ENCODE measurements around the gene CDK6. TPM values are rescaled to one million over a fixed set of nuclear protein-coding genes. Genes with fewer than 3 reads are reported as not detected.

The CDK6 gene
- total RNA-seq, 1 experiment from 2014 or later = 41.4 TPM

GRCh38 chr7:92798517-92799249, 37.7 kb downstream of the CDK6 start:
- no peak overlapping the region for H3K4me2 ChIP-seq (ENCODE audit: low read length)

GRCh38 chr7:92797693-92798092, 38.7 kb downstream of the CDK6 start:
- no peaks in the 10 kb centered on the region for H3K9me2 ChIP-seq (ENCODE audit: insufficient read depth)
- no peak overlapping the region for H2AFZ ChIP-seq (ENCODE audit: low read depth, low read length, poor library complexity, severe bottlenecking)
- no peak overlapping the region for H3K9ac ChIP-seq (ENCODE audit: low read length)
- RAD21 ChIA-PET (ENCODE audit: low non-redundant PET in 1 of 2, low total read pairs in 2 of 2, uncharacterized antibody in 2 of 2, unreplicated experiment in 2 of 2) = no interaction called here
- H3K4me1 ChIP-seq (ENCODE audit: control insufficient read depth in 1 of 2, insufficient read depth in 2 of 2, low read length in 2 of 2) = peaks cover 0 to 6% of the 10 kb centered on the region in 2 experiments; a peak in 1 of 4 replicates
- H3K27ac ChIP-seq (ENCODE audit: low read depth, low read length) = no peak overlapping the region
- BruUV-seq (replicated peaks) = no TSS peak
- no peaks in the 10 kb centered on the region for H4K20me1 ChIP-seq (ENCODE audit: insufficient read depth)
- intact Hi-C loops (cut with micrococcal nuclease) = no loop called here
- TF ChIP-seq ZNF274 (IDR thresholded peaks at IDR 0.05; ENCODE audit: low read depth, low read length) (no peak), POLR2AphosphoS5 (IDR thresholded peaks at IDR 0.05; ENCODE audit: low read depth, low read length) (no peak), CTCF (IDR thresholded peaks at IDR 0.05 in 2 of 3, conservative IDR thresholded peaks at IDR 0.05 in 1 of 3; ENCODE audit: borderline replicate concordance in 1 of 3, insufficient read depth in 1 of 3, low read depth in 2 of 3, low read length in 2 of 3) (0 out of 6 replicates have a peak, but pooled peaks of 2 of the 3 experiments have one; percentile 4 to 14)
- no peaks in the 10 kb centered on the region for H3K27me3 ChIP-seq (ENCODE audit: insufficient read depth, low read length)
- H3K36me3 ChIP-seq (ENCODE audit: control insufficient read depth in 1 of 2, insufficient read depth in 2 of 2, low read length in 2 of 2) = no peaks in the 10 kb centered on the region
- DNase-seq (ENCODE audit: low read depth, low spot score) (no peak), ATAC-seq (peak; percentile 53; the same call in 1 of the 2 replicates)
- H3K4me2 ChIP-seq (ENCODE audit: low read length) = no peak overlapping the region
- H3K4me3 ChIP-seq (replicated peaks in 1 of 2; ENCODE audit: low read depth in 1 of 2, low read length in 2 of 2) = no peak overlapping the region
- H3K79me2 ChIP-seq (ENCODE audit: insufficient read depth, low read length) = peaks cover 90% of the 10 kb centered on the region
- CTCF ChIA-PET = no interaction called here
- H3K9me3 ChIP-seq (ENCODE audit: control insufficient read depth in 1 of 2, insufficient read depth in 1 of 2, low read depth in 1 of 2, low read length in 2 of 2) = no peaks in the 10 kb centered on the region
- POLR2A ChIA-PET = no interaction called here

More at GRCh38 chr7:92798517-92799249, 37.7 kb downstream of the CDK6 start:
- ChIA-PET RAD21 (ENCODE audit: low non-redundant PET in 1 of 2, low total read pairs in 2 of 2, uncharacterized antibody in 2 of 2, unreplicated experiment in 2 of 2) (no interaction called here), POLR2A (no interaction called here), CTCF (no interaction called here)
- no TSS peak for BruUV-seq (replicated peaks)
- Histone ChIP-seq H3K36me3 (ENCODE audit: control insufficient read depth in 1 of 2, insufficient read depth in 2 of 2, low read length in 2 of 2) (no peaks in the 10 kb centered on the region), H3K4me3 (replicated peaks in 1 of 2; ENCODE audit: low read depth in 1 of 2, low read length in 2 of 2) (no peak overlapping the region), H3K9me2 (ENCODE audit: insufficient read depth) (no peaks in the 10 kb centered on the region), H3K4me1 (ENCODE audit: control insufficient read depth in 1 of 2, insufficient read depth in 2 of 2, low read length in 2 of 2) (peaks cover 0 to 6% of the 10 kb centered on the region in 2 experiments; a peak in 1 of 4 replicates), H3K27me3 (ENCODE audit: insufficient read depth, low read length) (no peaks in the 10 kb centered on the region), H3K27ac (ENCODE audit: low read depth, low read length) (no peak overlapping the region), H3K9ac (ENCODE audit: low read length) (no peak overlapping the region), H4K20me1 (ENCODE audit: insufficient read depth) (no peaks in the 10 kb centered on the region), H2AFZ (ENCODE audit: low read depth, low read length, poor library complexity, severe bottlenecking) (no peak overlapping the region), H3K79me2 (ENCODE audit: insufficient read depth, low read length) (peaks cover 90% of the 10 kb centered on the region), H3K9me3 (ENCODE audit: control insufficient read depth in 1 of 2, insufficient read depth in 1 of 2, low read depth in 1 of 2, low read length in 2 of 2) (no peaks in the 10 kb centered on the region)
- DNase-seq (ENCODE audit: low read depth, low spot score) = no peak
- TF ChIP-seq EGR1 (IDR thresholded peaks at IDR 0.05; ENCODE audit: low read depth) = no peak
- TF ChIP-seq, protein P1, sequence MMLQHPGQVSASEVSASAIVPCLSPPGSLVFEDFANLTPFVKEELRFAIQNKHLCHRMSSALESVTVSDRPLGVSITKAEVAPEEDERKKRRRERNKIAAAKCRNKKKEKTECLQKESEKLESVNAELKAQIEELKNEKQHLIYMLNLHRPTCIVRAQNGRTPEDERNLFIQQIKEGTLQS (IDR thresholded peaks at IDR 0.05) = no peak
- no peak for TF ChIP-seq ELF1 (IDR thresholded peaks at IDR 0.05; ENCODE audit: borderline replicate concordance, low read depth)
- no peak for TF ChIP-seq CEBPB (IDR thresholded peaks at IDR 0.05; ENCODE audit: low read depth)
- no peak for TF ChIP-seq POLR2AphosphoS5 (IDR thresholded peaks at IDR 0.05; ENCODE audit: low read depth, low read length)
- no peak for TF ChIP-seq EZH2phosphoT487 (IDR thresholded peaks at IDR 0.05; ENCODE audit: borderline replicate concordance)
- no peak for TF ChIP-seq RAD21 (IDR thresholded peaks at IDR 0.05; ENCODE audit: low read depth)
- TF ChIP-seq POLR2A (IDR thresholded peaks at IDR 0.05; ENCODE audit: borderline replicate concordance, extremely low read depth, insufficient read depth, insufficient read length) = no peak
- TF ChIP-seq JUND (IDR thresholded peaks at IDR 0.05) = no peak
- TF ChIP-seq ZNF274 (IDR thresholded peaks at IDR 0.05; ENCODE audit: low read depth, low read length) = no peak
- TF ChIP-seq, protein P2, sequence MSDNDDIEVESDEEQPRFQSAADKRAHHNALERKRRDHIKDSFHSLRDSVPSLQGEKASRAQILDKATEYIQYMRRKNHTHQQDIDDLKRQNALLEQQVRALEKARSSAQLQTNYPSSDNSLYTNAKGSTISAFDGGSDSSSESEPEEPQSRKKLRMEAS (IDR thresholded peaks at IDR 0.05) = no peak
- TF ChIP-seq SRF (IDR thresholded peaks at IDR 0.05; ENCODE audit: low read depth) = no peak
- intact Hi-C loops (cut with micrococcal nuclease) = no loop called here
- no peak for ATAC-seq

All from HCT116 (cell line).